HepG2 (cell line): ENCODE data around the gene PNMA8B. TPM values are rescaled to one million over a fixed set of nuclear protein-coding genes. Genes with fewer than 3 reads are reported as not detected.
A peak's percentile ranks its signal among the peaks of the same experiment; 100 is the strongest.

Experiments used
- CREM ChIP-seq, 2 experiments: sonication (generic) in 1 of 2; formaldehyde crosslinking in 1 of 2; IDR thresholded peaks; 2 replicates each; pipeline versions ENCODE4 v1.4.0 to v1.6.1; 2016 to 2020; ENCODE audit warnings: antibody characterized with exemption in 1 of 2, mild to moderate bottlenecking in 1 of 2, missing genetic modification reagents in 1 of 2
- ELF4 ChIP-seq: sonication (generic); formaldehyde crosslinking; IDR thresholded peaks from 2 replicates; pipeline ENCODE4 v1.5.0; 2020; ENCODE audit warnings: missing genetic modification reagents, mild to moderate bottlenecking, moderate library complexity, borderline replicate concordance
- KDM3A ChIP-seq: IDR thresholded peaks from 2 replicates; pipeline ENCODE4 v1.6.1; 2018; ENCODE audit warnings: low read depth, missing compliant biosample characterization
- MTA3 ChIP-seq: sonication (generic); formaldehyde crosslinking; IDR thresholded peaks from 2 replicates; pipeline ENCODE4 v1.4.0; 2020; ENCODE audit warnings: missing genetic modification reagents
- NR2F1 ChIP-seq, 2 experiments: fragments of 450-650 bp in 1 of 2; formaldehyde crosslinking in 1 of 2; IDR thresholded peaks; 2 replicates each; pipeline versions ENCODE4 v1.5.0 to v1.6.1; 2016 to 2020; ENCODE audit warnings: mild to moderate bottlenecking in 1 of 2, missing compliant biosample characterization in 1 of 2, missing genetic modification reagents in 1 of 2, moderate library complexity in 1 of 2
- ONECUT2 ChIP-seq: sonication (generic); formaldehyde crosslinking; IDR thresholded peaks from 2 replicates; pipeline ENCODE4 v1.4.0; 2020; ENCODE audit warnings: missing genetic modification reagents
- SMAD3 ChIP-seq: sonication (generic); formaldehyde crosslinking; IDR thresholded peaks from 2 replicates; pipeline ENCODE4 v1.4.0; 2020; ENCODE audit warnings: missing genetic modification reagents
- TMF1 ChIP-seq: sonication (generic); formaldehyde crosslinking; IDR thresholded peaks from 2 replicates; pipeline ENCODE4 v1.8.1; 2022; ENCODE audit warnings: low read depth, missing genetic modification reagents
- TP53 ChIP-seq: sonication (generic); formaldehyde crosslinking; conservative IDR thresholded peaks from 2 replicates; pipeline ENCODE4 v1.4.0; 2020; ENCODE audit warnings: missing genetic modification reagents
- YEATS4 ChIP-seq: sonication (generic); formaldehyde crosslinking; IDR thresholded peaks from 2 replicates; pipeline ENCODE4 v1.4.0; 2020; ENCODE audit warnings: missing genetic modification reagents, borderline replicate concordance
- ZNF235 ChIP-seq: sonication (generic); formaldehyde crosslinking; IDR thresholded peaks from 2 replicates; pipeline ENCODE4 v1.8.1; 2023; ENCODE audit warnings: mild to moderate bottlenecking, missing genetic modification reagents, borderline replicate concordance
- ZNF552 ChIP-seq: sonication (generic); formaldehyde crosslinking; IDR thresholded peaks from 2 replicates; pipeline ENCODE4 v1.9.0; 2022; ENCODE audit warnings: missing genetic modification reagents, mild to moderate bottlenecking, borderline replicate concordance
- ZNF614 ChIP-seq: IDR thresholded peaks from 2 replicates; pipeline ENCODE4 v1.6.1; 2018; ENCODE audit warnings: missing biosample characterization, missing genetic modification reagents, inconsistent platforms, borderline replicate concordance
- ZSCAN9 ChIP-seq: IDR thresholded peaks from 2 replicates; pipeline ENCODE4 v1.6.1; 2016; ENCODE audit warnings: borderline replicate concordance
- polyA plus RNA-seq, 8 experiments: library from polyadenylated mRNA; depleted of rRNA in 3 of 8; stranded (reverse) in 7 of 8; unstranded in 1 of 8; fragments of >200 nt; fragmentation: Illumina TruSeq in 4 of 8; extraction: Trizol in 4 of 8; gene quantifications; 2 replicates each; pipeline versions ENCODE4 v1.2.1 to v1.2.3, GENCODE V29; 2011 to 2016; ENCODE audit warnings: low read depth in 4 of 8, missing spikeins in 1 of 8, mixed read lengths in 1 of 8; ENCODE audit not compliant: insufficient read depth in 1 of 8
- total RNA-seq, 5 experiments: library from RNA; depleted of rRNA; stranded (reverse); fragments of >200 nt; fragmentation: Illumina TruSeq; extraction: Trizol; gene quantifications; 2 replicates each; pipeline ENCODE4 v1.2.3, GENCODE V29; 2016; ENCODE audit warnings: low read depth in 1 of 5
- TF ChIP-seq, protein P1 (sequence below): sonication (generic); formaldehyde crosslinking; IDR thresholded peaks from 2 replicates; pipeline ENCODE4 v1.4.0; 2020; ENCODE audit warnings: missing genetic modification reagents, borderline replicate concordance
- TF ChIP-seq, protein P2 (sequence below): sonication (generic); formaldehyde crosslinking; IDR thresholded peaks from 2 replicates; pipeline ENCODE4 v1.4.0; 2020; ENCODE audit warnings: low read depth, mild to moderate bottlenecking, missing genetic modification reagents
- TF ChIP-seq, protein P3 (sequence below): sonication (generic); formaldehyde crosslinking; IDR thresholded peaks from 2 replicates; pipeline ENCODE4 v1.4.0; 2020; ENCODE audit warnings: missing genetic modification reagents, mild to moderate bottlenecking, borderline replicate concordance
- TF ChIP-seq, protein P4 (sequence below): IDR thresholded peaks from 2 replicates; pipeline ENCODE4 v1.6.1; 2012; ENCODE audit warnings: low read depth, low read length, improper control_type of control experiment
- TF ChIP-seq, protein P5 (sequence below): sonication (generic); formaldehyde crosslinking; conservative IDR thresholded peaks from 2 replicates; pipeline ENCODE4 v1.4.0; 2020; ENCODE audit warnings: missing genetic modification reagents
- TF ChIP-seq, protein P6 (sequence below): conservative IDR thresholded peaks from 2 replicates; pipeline ENCODE4 v1.6.1; 2018; ENCODE audit warnings: missing genetic modification reagents

The PNMA8B gene
- total and polyA plus RNA-seq, 2 of the 13 experiments (the other 11 are each of a cell fraction or from before 2014, with no cell fraction given) = not detected

DNA sequence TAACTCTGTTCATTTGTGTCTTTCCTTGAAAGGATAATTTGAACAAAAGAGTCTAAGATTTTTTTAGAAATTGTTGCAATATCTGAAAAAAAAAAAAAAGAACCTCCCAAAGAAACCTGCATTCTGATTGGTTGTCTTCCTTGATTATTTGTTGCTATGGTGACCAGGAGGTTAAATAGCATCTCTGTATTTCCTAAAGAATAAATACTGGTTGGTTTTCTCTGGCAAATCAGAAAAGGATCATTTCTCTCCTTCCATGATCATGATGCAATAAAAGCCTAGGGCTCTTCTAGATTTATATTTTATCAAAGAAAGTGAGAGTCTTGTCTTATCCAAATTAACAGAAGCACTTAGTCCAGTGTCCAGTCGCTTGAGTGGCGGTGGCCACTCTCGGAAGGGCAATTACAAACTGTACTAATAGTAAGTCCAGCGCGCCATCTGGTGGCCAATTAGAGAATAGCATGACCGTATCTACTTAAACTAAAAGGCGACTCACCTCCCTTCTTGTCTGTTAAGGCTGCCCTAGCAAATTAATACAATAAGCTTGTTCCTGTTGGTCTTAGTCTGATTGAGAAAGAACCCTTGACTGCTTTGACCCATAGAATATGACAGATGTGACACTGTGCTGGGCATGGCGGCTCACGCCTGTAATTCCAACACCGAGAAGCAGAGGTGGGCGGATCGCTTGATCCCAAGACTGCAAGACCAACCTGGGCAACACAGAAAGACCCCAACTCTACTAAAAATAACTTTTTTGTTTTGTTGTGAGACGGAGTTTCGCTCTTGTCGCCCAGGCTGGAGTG, 47.0 kb upstream of the PNMA8B start (continued):
- TF ChIP-seq, protein P1, sequence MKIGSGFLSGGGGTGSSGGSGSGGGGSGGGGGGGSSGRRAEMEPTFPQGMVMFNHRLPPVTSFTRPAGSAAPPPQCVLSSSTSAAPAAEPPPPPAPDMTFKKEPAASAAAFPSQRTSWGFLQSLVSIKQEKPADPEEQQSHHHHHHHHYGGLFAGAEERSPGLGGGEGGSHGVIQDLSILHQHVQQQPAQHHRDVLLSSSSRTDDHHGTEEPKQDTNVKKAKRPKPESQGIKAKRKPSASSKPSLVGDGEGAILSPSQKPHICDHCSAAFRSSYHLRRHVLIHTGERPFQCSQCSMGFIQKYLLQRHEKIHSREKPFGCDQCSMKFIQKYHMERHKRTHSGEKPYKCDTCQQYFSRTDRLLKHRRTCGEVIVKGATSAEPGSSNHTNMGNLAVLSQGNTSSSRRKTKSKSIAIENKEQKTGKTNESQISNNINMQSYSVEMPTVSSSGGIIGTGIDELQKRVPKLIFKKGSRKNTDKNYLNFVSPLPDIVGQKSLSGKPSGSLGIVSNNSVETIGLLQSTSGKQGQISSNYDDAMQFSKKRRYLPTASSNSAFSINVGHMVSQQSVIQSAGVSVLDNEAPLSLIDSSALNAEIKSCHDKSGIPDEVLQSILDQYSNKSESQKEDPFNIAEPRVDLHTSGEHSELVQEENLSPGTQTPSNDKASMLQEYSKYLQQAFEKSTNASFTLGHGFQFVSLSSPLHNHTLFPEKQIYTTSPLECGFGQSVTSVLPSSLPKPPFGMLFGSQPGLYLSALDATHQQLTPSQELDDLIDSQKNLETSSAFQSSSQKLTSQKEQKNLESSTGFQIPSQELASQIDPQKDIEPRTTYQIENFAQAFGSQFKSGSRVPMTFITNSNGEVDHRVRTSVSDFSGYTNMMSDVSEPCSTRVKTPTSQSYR (CRISPR knock-in tag) = no peak
- TF ChIP-seq ZNF235 (CRISPR knock-in tag) (no peak), MTA3 (CRISPR knock-in tag) (no peak), NR2F1 (CRISPR knock-in tag; IDR thresholded peaks at IDR 0.05) (no peak), TMF1 (no peak), ZNF614 (CRISPR knock-in tag) (no peak), TP53 (CRISPR knock-in tag) (no peak), YEATS4 (CRISPR knock-in tag) (no peak), ZSCAN9 (CRISPR knock-in tag) (no peak), CREM (IDR thresholded peaks at IDR 0.05) (no peak), CREM (CRISPR knock-in tag; IDR thresholded peaks at IDR 0.05) (no peak), ELF4 (CRISPR knock-in tag) (no peak), ZNF552 (CRISPR knock-in tag) (no peak), ONECUT2 (CRISPR knock-in tag) (no peak), KDM3A (CRISPR knock-in tag) (no peak), SMAD3 (CRISPR knock-in tag) (no peak)
- TF ChIP-seq, protein P2, sequence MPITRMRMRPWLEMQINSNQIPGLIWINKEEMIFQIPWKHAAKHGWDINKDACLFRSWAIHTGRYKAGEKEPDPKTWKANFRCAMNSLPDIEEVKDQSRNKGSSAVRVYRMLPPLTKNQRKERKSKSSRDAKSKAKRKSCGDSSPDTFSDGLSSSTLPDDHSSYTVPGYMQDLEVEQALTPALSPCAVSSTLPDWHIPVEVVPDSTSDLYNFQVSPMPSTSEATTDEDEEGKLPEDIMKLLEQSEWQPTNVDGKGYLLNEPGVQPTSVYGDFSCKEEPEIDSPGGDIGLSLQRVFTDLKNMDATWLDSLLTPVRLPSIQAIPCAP (CRISPR knock-in tag) = no peak
- TF ChIP-seq, protein P3, sequence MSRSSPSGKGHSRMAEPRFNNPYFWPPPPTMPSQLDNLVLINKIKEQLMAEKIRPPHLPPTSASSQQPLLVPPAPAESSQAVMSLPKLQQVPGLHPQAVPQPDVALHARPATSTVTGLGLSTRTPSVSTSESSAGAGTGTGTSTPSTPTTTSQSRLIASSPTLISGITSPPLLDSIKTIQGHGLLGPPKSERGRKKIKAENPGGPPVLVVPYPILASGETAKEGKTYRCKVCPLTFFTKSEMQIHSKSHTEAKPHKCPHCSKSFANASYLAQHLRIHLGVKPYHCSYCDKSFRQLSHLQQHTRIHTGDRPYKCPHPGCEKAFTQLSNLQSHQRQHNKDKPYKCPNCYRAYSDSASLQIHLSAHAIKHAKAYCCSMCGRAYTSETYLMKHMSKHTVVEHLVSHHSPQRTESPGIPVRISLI (CRISPR knock-in tag) = no peak
- TF ChIP-seq, protein P4, sequence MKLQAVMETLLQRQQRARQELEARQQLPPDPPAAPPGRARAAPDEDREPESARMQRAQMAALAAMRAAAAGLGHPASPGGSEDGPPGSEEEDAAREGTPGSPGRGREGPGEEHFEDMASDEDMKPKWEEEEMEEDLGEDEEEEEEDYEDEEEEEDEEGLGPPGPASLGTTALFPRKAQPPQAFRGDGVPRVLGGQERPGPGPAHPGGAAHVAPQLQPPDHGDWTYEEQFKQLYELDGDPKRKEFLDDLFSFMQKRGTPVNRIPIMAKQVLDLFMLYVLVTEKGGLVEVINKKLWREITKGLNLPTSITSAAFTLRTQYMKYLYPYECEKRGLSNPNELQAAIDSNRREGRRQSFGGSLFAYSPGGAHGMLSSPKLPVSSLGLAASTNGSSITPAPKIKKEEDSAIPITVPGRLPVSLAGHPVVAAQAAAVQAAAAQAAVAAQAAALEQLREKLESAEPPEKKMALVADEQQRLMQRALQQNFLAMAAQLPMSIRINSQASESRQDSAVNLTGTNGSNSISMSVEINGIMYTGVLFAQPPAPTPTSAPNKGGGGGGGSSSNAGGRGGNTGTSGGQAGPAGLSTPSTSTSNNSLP = peak; percentile 57; the same call in 1 of the 2 replicates
- TF ChIP-seq, protein P5, sequence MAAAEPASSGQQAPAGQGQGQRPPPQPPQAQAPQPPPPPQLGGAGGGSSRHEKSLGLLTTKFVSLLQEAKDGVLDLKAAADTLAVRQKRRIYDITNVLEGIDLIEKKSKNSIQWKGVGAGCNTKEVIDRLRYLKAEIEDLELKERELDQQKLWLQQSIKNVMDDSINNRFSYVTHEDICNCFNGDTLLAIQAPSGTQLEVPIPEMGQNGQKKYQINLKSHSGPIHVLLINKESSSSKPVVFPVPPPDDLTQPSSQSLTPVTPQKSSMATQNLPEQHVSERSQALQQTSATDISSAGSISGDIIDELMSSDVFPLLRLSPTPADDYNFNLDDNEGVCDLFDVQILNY (CRISPR knock-in tag) = no peak
- TF ChIP-seq, protein P6, sequence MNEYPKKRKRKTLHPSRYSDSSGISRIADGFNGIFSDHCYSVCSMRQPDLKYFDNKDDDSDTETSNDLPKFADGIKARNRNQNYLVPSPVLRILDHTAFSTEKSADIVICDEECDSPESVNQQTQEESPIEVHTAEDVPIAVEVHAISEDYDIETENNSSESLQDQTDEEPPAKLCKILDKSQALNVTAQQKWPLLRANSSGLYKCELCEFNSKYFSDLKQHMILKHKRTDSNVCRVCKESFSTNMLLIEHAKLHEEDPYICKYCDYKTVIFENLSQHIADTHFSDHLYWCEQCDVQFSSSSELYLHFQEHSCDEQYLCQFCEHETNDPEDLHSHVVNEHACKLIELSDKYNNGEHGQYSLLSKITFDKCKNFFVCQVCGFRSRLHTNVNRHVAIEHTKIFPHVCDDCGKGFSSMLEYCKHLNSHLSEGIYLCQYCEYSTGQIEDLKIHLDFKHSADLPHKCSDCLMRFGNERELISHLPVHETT (CRISPR knock-in tag) = no peak
